Lower lobe of right lung (tissue), 2 donors: ENCODE data around the gene GRIK4. TPM values are rescaled to one million over a fixed set of nuclear protein-coding genes. Genes with fewer than 3 reads are reported as not detected.

ENCODE experiments used
- ATAC-seq, 2 donors: fragments of 200-7000 bp; cut with Tn5 transposase; one replicate each; pipeline ENCODE4 v1.9.1; 2020 to 2022; ENCODE audit warnings: mild to moderate bottlenecking in 2 of 2, moderate library complexity in 2 of 2
- DNase-seq: peaks from one replicate; pipeline ENCODE4 v3.0.0-alpha.2; 2020
- H3K27ac ChIP-seq: fragments of 200-600 bp; one replicate; pipeline ENCODE4 v1.8.0; 2022
- H3K27me3 ChIP-seq: fragments of 200-600 bp; one replicate; pipeline ENCODE4 v1.8.0; 2022; ENCODE audit warnings: low read depth
- H3K36me3 ChIP-seq: fragments of 200-600 bp; one replicate; pipeline ENCODE4 v1.8.0; 2022; ENCODE audit warnings: mild to moderate bottlenecking
- H3K4me1 ChIP-seq: fragments of 200-600 bp; one replicate; pipeline ENCODE4 v1.8.0; 2022
- H3K4me3 ChIP-seq: fragments of 200-600 bp; one replicate; pipeline ENCODE4 v1.8.0; 2022; ENCODE audit warnings: mild to moderate bottlenecking
- H3K9me3 ChIP-seq: fragments of 200-600 bp; one replicate; pipeline ENCODE4 v1.8.0; 2022
- intact Hi-C: fragments of 100-400 bp; cut with DNase I; formaldehyde crosslinking; loops from one replicate; pipeline ENCODE4 v1.11.0; 2022
- total RNA-seq: library from RNA; stranded (reverse); fragmentation: NEBNext Ultra II Directional; extraction: Animal tissue kit (Norgen Biotek cat#: 25700); gene quantifications from one replicate; pipeline ENCODE4 v1.2.1, GENCODE V29; 2021
- TF ChIP-seq, protein P1 (sequence below): fragments of 200-600 bp; IDR thresholded peaks from one replicate; pipeline ENCODE4 v1.8.0; 2022; ENCODE audit warnings: antibody characterized with exemption, mild to moderate bottlenecking
- donor health status: DM: no; HTN: yes; CAD: no; lungs with severe emphysema.

GRIK4 gene
- total RNA-seq, 1 donor from 2014 or later = 2.2 TPM

DNA sequence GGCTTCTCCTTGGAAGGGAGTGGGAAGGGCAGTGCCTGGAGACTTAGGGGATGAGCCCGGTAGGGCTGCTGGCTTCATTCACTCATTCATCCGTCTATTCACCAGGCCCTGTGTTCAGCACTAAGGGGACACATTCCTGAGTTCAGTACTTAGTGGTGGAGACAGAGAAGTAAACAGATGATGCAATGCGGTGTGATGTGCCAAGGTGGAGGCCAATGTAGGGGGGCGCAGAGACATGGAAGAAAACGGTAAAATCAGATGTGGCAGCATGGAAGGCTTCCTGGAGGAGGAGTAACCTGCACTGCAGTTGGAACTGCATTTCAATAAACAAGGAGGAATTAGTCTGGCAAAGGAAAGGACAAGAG lies 21.3 kb downstream of the GRIK4 start:
- Histone ChIP-seq H3K27ac (no peak overlapping the region), H3K27me3 (peaks cover 7% of the 10 kb centered on the region), H3K4me3 (no peak overlapping the region), H3K9me3 (no peaks in the 10 kb centered on the region), H3K4me1 (no peaks in the 10 kb centered on the region), H3K36me3 (no peaks in the 10 kb centered on the region)
- ATAC-seq (no peak), DNase-seq (no peak)
- TF ChIP-seq, protein P1, sequence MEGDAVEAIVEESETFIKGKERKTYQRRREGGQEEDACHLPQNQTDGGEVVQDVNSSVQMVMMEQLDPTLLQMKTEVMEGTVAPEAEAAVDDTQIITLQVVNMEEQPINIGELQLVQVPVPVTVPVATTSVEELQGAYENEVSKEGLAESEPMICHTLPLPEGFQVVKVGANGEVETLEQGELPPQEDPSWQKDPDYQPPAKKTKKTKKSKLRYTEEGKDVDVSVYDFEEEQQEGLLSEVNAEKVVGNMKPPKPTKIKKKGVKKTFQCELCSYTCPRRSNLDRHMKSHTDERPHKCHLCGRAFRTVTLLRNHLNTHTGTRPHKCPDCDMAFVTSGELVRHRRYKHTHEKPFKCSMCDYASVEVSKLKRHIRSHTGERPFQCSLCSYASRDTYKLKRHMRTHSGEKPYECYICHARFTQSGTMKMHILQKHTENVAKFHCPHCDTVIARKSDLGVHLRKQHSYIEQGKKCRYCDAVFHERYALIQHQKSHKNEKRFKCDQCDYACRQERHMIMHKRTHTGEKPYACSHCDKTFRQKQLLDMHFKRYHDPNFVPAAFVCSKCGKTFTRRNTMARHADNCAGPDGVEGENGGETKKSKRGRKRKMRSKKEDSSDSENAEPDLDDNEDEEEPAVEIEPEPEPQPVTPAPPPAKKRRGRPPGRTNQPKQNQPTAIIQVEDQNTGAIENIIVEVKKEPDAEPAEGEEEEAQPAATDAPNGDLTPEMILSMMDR = no peak
- intact Hi-C loops = no loop called here

GRCh38 chr11:120536091-120536796 lies 24.7 kb downstream of the GRIK4 start:
- ATAC-seq (no peak), DNase-seq (no peak)
- Histone ChIP-seq H3K27me3 (no peaks in the 10 kb centered on the region), H3K4me3 (no peak overlapping the region), H3K4me1 (no peaks in the 10 kb centered on the region), H3K27ac (no peak overlapping the region), H3K9me3 (no peaks in the 10 kb centered on the region), H3K36me3 (no peaks in the 10 kb centered on the region)
- TF ChIP-seq, protein P1 = no peak
- intact Hi-C loops = no loop called here

DNA sequence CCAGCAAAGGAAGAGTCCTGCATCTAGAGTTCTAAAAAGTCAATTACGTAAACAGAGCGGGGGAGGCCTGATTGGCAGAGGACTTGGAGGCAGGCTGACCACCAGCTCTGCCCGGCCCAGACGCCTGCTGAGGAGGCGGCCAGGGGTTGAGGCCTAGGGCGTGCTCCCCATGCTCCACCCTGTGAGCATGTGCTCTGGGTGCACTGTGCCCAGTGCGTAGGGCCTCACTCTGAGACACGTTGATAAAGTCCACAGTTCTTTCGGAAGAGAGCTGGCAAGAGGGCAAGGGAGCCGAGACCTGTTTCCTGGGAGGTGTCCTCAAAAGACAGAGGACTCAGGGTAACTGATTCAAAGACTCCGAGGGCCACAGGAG lies 25.2 kb downstream of the GRIK4 start:
- Histone ChIP-seq H3K4me1 (no peaks in the 10 kb centered on the region), H3K4me3 (no peak overlapping the region), H3K36me3 (no peaks in the 10 kb centered on the region), H3K9me3 (no peaks in the 10 kb centered on the region), H3K27ac (no peak overlapping the region), H3K27me3 (no peaks in the 10 kb centered on the region)
- TF ChIP-seq, protein P1 = no peak
- intact Hi-C loops = no loop called here
- DNase-seq = no peak
- ATAC-seq = no peak

GRCh38 chr11:120537996-120538395 lies 26.4 kb downstream of the GRIK4 start:
- Histone ChIP-seq H3K27ac (no peak overlapping the region), H3K9me3 (peaks cover 5% of the 10 kb centered on the region), H3K4me1 (no peaks in the 10 kb centered on the region), H3K27me3 (no peaks in the 10 kb centered on the region), H3K4me3 (no peak overlapping the region), H3K36me3 (no peaks in the 10 kb centered on the region)
- ATAC-seq = no peak
- DNase-seq = no peak
- TF ChIP-seq, protein P1 = no peak
- intact Hi-C loops = no loop called here

GRCh38 chr11:120538707-120539106 lies 27.2 kb downstream of the GRIK4 start:
- intact Hi-C loops = no loop called here
- Histone ChIP-seq H3K4me3 (no peak overlapping the region), H3K27ac (no peak overlapping the region), H3K27me3 (no peaks in the 10 kb centered on the region), H3K36me3 (no peaks in the 10 kb centered on the region), H3K9me3 (peaks cover 5% of the 10 kb centered on the region), H3K4me1 (no peaks in the 10 kb centered on the region)
- no peak for ATAC-seq
- DNase-seq = no peak
- TF ChIP-seq, protein P1 = no peak
